Liver (tissue), 9 donors: ENCODE measurements around the gene LDHD. TPM values are rescaled to one million over a fixed set of nuclear protein-coding genes. Genes with fewer than 3 reads are reported as not detected.

Source experiments
- DNase-seq: peaks from one replicate; pipeline ENCODE4 v3.0.0-alpha.2; 2017; ENCODE audit warnings: low spot score
- H3K27ac ChIP-seq, 2 donors: one replicate each; pipeline ENCODE4 v1.7.0; 2013; ENCODE audit warnings: inconsistent platforms in 2 of 2, low read length in 2 of 2, control low read depth in 1 of 2, low read depth in 1 of 2, mild to moderate bottlenecking in 1 of 2
- H3K27me3 ChIP-seq, 4 donors: one replicate each; pipeline versions ENCODE4 v1.6.1 to v1.7.0; 2013; ENCODE audit warnings: low read length in 3 of 4, inconsistent platforms in 1 of 4, mild to moderate bottlenecking in 1 of 4, moderate library complexity in 1 of 4; ENCODE audit not compliant: control insufficient read depth in 4 of 4, insufficient read depth in 4 of 4
- H3K36me3 ChIP-seq, 4 donors: one replicate each; pipeline versions ENCODE4 v1.6.1 to v1.7.0; 2013; ENCODE audit warnings: low read length in 3 of 4, mild to moderate bottlenecking in 3 of 4, low read depth in 1 of 4, moderate library complexity in 1 of 4; ENCODE audit not compliant: control insufficient read depth in 4 of 4, insufficient read depth in 3 of 4
- H3K4me1 ChIP-seq, 4 donors: one replicate each; pipeline versions ENCODE4 v1.6.1 to v1.7.0; 2013; ENCODE audit warnings: low read length in 3 of 4, mild to moderate bottlenecking in 3 of 4, moderate library complexity in 1 of 4; ENCODE audit not compliant: control insufficient read depth in 4 of 4, insufficient read depth in 4 of 4
- H3K4me3 ChIP-seq, 3 donors: one replicate each; pipeline versions ENCODE4 v1.6.1 to v1.7.0; 2013; ENCODE audit warnings: low read length in 3 of 3, control low read depth in 1 of 3, low read depth in 1 of 3, mild to moderate bottlenecking in 1 of 3
- H3K9ac ChIP-seq, 2 donors: one replicate each; pipeline ENCODE4 v1.7.0; 2013; ENCODE audit warnings: low read length in 2 of 2, mild to moderate bottlenecking in 2 of 2, moderate library complexity in 2 of 2, control low read depth in 1 of 2, low read depth in 1 of 2
- H3K9me3 ChIP-seq, 4 donors: one replicate each; pipeline versions ENCODE4 v1.6.1 to v1.7.0; 2013; ENCODE audit warnings: low read length in 3 of 4; ENCODE audit not compliant: control insufficient read depth in 4 of 4
- EGR1 ChIP-seq, 2 donors: IDR thresholded peaks; 2 replicates each; pipeline ENCODE4 v1.6.1; 2016 to 2018; ENCODE audit warnings: antibody characterized with exemption in 2 of 2, low read depth in 2 of 2
- FOXA1 ChIP-seq: IDR thresholded peaks from 2 replicates; pipeline ENCODE4 v1.6.1; 2016; ENCODE audit warnings: antibody characterized with exemption
- FOXA2 ChIP-seq: IDR thresholded peaks from 2 replicates; pipeline ENCODE4 v1.6.1; 2016; ENCODE audit warnings: antibody characterized with exemption
- GABPA ChIP-seq, 2 donors: IDR thresholded peaks in 1 of 2; conservative IDR thresholded peaks in 1 of 2; 2 replicates each; pipeline ENCODE4 v1.6.1; 2016; ENCODE audit warnings: antibody characterized with exemption in 2 of 2, mild to moderate bottlenecking in 1 of 2, moderate library complexity in 1 of 2
- HNF4A ChIP-seq, 2 donors: conservative IDR thresholded peaks; 2 replicates each; pipeline ENCODE4 v1.6.1; 2016; ENCODE audit warnings: antibody characterized with exemption in 2 of 2, mild to moderate bottlenecking in 2 of 2
- HNF4G ChIP-seq: IDR thresholded peaks from 2 replicates; pipeline ENCODE4 v1.6.1; 2016; ENCODE audit warnings: antibody characterized with exemption
- JUND ChIP-seq, 2 donors: IDR thresholded peaks; 2 replicates each; pipeline ENCODE4 v1.6.1; 2016; ENCODE audit warnings: antibody characterized with exemption in 2 of 2
- NR2F2 ChIP-seq: IDR thresholded peaks from 2 replicates; pipeline ENCODE4 v1.6.1; 2016; ENCODE audit warnings: antibody characterized with exemption
- RAD21 ChIP-seq, 2 donors: IDR thresholded peaks; 2 replicates each; pipeline ENCODE4 v1.6.1; 2016; ENCODE audit warnings: antibody characterized with exemption in 2 of 2, mild to moderate bottlenecking in 2 of 2
- RXRA ChIP-seq, 2 donors: IDR thresholded peaks; 2 replicates each; pipeline ENCODE4 v1.6.1; 2017 to 2018; ENCODE audit warnings: antibody characterized with exemption in 2 of 2, mild to moderate bottlenecking in 1 of 2
- SP1 ChIP-seq: IDR thresholded peaks from 2 replicates; pipeline ENCODE4 v1.6.1; 2018; ENCODE audit warnings: antibody characterized with exemption, mild to moderate bottlenecking
- TAF1 ChIP-seq: conservative IDR thresholded peaks from 2 replicates; pipeline ENCODE4 v1.6.1; 2016; ENCODE audit warnings: antibody characterized with exemption, mild to moderate bottlenecking
- YY1 ChIP-seq: IDR thresholded peaks from 2 replicates; pipeline ENCODE4 v1.6.1; 2016; ENCODE audit warnings: antibody characterized with exemption, mild to moderate bottlenecking
- WGBS: extraction: QIAGEN DNeasy Blood & Tissue Kit; methylation state at CpG from one replicate; pipeline ENCODE4 v1.1.7; 2013; 5-methylcytosine and 5-hydroxymethylcytosine counted together
- polyA plus RNA-seq, 2 donors: library from polyadenylated mRNA; stranded (reverse) in 1 of 2; unstranded in 1 of 2; fragments of 200-250 nt in 1 of 2; fragments of >200 nt in 1 of 2; fragmentation: Nextera tagmentation in 1 of 2; extraction: Ambion mirVana in 1 of 2; gene quantifications; one replicate each; pipeline versions ENCODE4 v1.2.1 to v1.2.3, GENCODE V29; 2013 to 2015
- total RNA-seq, 2 donors: library from RNA; depleted of rRNA; stranded (reverse); fragments of >200 nt; gene quantifications; one replicate each; pipeline ENCODE4 v1.2.3, GENCODE V29; 2014
- TF ChIP-seq, protein P1 (sequence below): IDR thresholded peaks from 2 replicates; pipeline ENCODE4 v1.6.1; 2016; ENCODE audit warnings: antibody characterized with exemption
- TF ChIP-seq, protein P2 (sequence below): IDR thresholded peaks from 2 replicates; pipeline ENCODE4 v1.6.1; 2016; ENCODE audit warnings: antibody characterized with exemption, mild to moderate bottlenecking
- TF ChIP-seq, protein P3 (sequence below): IDR thresholded peaks from 2 replicates; pipeline ENCODE4 v1.6.1; 2016; ENCODE audit warnings: antibody characterized with exemption
- TF ChIP-seq, protein P4 (sequence below): fragments of 150-350 bp; IDR thresholded peaks from 2 replicates; pipeline ENCODE4 v1.5.1; 2017; ENCODE audit warnings: improper control_type of control experiment, low read depth, low read length; ENCODE audit not compliant: missing input control
- TF ChIP-seq, protein P5 (sequence below): IDR thresholded peaks from 2 replicates; pipeline ENCODE4 v1.6.1; 2016; ENCODE audit warnings: antibody characterized with exemption
- donor health status: healthy.
- donor health status: healthy.
- donor health status: healthy.
- donor health status: healthy.
- donor health status: healthy.

LDHD gene
- total and polyA plus RNA-seq, 4 donors = 27.7 to 84.1 (median 76.3) TPM

DNA sequence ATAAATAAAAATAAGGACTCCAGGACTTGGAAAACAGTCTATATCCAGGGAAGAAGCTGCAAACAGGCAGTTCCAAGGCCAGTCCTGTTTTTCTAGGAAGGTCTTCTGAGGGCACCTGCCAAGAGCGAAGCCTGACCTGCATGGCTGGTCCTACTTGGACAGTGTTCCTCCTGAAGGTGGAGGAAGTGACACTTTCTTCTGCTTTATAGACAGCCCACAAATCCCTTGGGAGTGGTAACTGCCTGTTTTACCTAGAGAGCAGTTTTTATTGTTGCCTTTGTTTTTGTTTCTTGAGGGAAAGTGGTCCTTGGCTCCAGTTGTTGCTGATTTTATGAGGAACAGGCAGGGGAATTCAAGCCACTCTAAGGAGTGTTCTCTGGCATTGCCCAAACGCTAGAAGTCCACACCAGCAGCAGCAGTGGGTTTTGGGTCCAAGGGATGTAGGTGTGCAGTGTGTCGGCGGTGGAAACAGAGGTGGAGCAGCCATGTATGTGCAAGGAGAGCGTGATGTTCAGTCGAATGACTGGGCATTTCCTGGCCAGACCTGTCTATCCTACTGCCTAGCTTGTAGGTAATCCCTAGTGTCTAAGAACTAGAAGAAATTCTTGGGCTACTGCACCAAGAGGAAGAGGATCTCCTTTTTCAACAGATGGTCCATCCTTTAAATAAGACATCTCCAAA is 35.3 kb downstream of the LDHD start:
- Histone ChIP-seq H3K4me1 (peaks cover 3 to 19% (median 15%) of the 10 kb centered on the region in 4 donors), H3K36me3 (no peaks in the 10 kb centered on the region), H3K9ac (no peak overlapping the region), H3K4me3 (no peak overlapping the region), H3K27me3 (no peaks in the 10 kb centered on the region), H3K9me3 (no peaks in the 10 kb centered on the region), H3K27ac (no peak overlapping the region)
- 93% methylated on average over 6 of the region's 6 CpGs for WGBS
- DNase-seq = no peak
- no peak for TF ChIP-seq FOXA2
- no peak for TF ChIP-seq JUND (IDR thresholded peaks at IDR 0.05)
- no peak for TF ChIP-seq HNF4G
- TF ChIP-seq HNF4A (conservative IDR thresholded peaks at IDR 0.05) = no peak

DNA sequence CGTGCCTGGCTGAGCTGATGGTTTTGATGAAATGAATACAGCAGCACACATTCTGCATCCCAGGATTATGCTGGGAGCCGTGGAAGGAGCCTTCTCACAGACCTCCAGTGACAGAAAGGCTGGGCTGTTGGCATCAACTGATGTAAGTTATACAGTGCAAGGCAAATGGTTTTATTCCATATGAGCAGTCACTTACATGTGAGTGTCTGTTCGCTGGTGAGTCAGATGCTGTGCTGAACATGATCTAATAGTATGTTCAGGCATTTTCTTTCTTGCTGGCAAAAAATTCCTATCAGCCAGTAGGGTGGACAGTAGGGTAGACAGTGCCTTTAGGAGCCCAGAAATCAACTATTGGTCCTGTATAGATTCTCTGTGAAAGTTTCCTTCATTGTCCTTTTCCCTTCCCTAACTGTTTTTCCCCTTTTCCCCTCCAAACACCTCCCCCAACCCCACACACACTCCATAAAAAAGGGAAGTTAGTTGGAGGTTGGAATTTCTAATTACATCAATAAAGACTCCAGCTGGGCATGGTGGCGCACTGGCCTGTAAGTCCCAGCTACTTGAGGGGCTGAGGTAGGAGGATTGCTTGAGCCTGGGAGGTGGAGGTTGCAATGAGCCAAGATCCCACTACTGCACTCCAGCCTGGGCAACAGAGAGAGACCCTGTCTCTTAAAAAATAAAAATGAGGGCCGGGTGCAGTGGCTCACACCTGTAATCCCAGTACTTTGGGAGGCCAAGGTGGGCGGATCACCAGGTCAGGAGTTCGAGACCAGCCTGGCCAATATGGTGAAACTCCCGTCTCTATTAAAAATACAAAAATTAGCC is 36.2 kb downstream of the LDHD start:
- TF ChIP-seq HNF4A (conservative IDR thresholded peaks at IDR 0.05) (no peak), NR2F2 (no peak), RXRA (IDR thresholded peaks at IDR 0.05) (no peak), FOXA1 (no peak), YY1 (no peak), HNF4G (no peak), FOXA2 (no peak), SP1 (no peak), RAD21 (IDR thresholded peaks at IDR 0.05) (no peak), EGR1 (IDR thresholded peaks at IDR 0.05; ENCODE audit: low read depth in 2 of 2) (no peak), TAF1 (no peak), JUND (IDR thresholded peaks at IDR 0.05) (no peak), GABPA (IDR thresholded peaks at IDR 0.05 in 1 of 2, conservative IDR thresholded peaks at IDR 0.05 in 1 of 2) (no peak)
- TF ChIP-seq, protein P1, sequence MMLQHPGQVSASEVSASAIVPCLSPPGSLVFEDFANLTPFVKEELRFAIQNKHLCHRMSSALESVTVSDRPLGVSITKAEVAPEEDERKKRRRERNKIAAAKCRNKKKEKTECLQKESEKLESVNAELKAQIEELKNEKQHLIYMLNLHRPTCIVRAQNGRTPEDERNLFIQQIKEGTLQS = no peak
- TF ChIP-seq, protein P2, sequence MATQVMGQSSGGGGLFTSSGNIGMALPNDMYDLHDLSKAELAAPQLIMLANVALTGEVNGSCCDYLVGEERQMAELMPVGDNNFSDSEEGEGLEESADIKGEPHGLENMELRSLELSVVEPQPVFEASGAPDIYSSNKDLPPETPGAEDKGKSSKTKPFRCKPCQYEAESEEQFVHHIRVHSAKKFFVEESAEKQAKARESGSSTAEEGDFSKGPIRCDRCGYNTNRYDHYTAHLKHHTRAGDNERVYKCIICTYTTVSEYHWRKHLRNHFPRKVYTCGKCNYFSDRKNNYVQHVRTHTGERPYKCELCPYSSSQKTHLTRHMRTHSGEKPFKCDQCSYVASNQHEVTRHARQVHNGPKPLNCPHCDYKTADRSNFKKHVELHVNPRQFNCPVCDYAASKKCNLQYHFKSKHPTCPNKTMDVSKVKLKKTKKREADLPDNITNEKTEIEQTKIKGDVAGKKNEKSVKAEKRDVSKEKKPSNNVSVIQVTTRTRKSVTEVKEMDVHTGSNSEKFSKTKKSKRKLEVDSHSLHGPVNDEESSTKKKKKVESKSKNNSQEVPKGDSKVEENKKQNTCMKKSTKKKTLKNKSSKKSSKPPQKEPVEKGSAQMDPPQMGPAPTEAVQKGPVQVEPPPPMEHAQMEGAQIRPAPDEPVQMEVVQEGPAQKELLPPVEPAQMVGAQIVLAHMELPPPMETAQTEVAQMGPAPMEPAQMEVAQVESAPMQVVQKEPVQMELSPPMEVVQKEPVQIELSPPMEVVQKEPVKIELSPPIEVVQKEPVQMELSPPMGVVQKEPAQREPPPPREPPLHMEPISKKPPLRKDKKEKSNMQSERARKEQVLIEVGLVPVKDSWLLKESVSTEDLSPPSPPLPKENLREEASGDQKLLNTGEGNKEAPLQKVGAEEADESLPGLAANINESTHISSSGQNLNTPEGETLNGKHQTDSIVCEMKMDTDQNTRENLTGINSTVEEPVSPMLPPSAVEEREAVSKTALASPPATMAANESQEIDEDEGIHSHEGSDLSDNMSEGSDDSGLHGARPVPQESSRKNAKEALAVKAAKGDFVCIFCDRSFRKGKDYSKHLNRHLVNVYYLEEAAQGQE = no peak
- TF ChIP-seq, protein P3, sequence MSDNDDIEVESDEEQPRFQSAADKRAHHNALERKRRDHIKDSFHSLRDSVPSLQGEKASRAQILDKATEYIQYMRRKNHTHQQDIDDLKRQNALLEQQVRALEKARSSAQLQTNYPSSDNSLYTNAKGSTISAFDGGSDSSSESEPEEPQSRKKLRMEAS = no peak
- TF ChIP-seq, protein P4, sequence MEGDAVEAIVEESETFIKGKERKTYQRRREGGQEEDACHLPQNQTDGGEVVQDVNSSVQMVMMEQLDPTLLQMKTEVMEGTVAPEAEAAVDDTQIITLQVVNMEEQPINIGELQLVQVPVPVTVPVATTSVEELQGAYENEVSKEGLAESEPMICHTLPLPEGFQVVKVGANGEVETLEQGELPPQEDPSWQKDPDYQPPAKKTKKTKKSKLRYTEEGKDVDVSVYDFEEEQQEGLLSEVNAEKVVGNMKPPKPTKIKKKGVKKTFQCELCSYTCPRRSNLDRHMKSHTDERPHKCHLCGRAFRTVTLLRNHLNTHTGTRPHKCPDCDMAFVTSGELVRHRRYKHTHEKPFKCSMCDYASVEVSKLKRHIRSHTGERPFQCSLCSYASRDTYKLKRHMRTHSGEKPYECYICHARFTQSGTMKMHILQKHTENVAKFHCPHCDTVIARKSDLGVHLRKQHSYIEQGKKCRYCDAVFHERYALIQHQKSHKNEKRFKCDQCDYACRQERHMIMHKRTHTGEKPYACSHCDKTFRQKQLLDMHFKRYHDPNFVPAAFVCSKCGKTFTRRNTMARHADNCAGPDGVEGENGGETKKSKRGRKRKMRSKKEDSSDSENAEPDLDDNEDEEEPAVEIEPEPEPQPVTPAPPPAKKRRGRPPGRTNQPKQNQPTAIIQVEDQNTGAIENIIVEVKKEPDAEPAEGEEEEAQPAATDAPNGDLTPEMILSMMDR = no peak
- TF ChIP-seq, protein P5, sequence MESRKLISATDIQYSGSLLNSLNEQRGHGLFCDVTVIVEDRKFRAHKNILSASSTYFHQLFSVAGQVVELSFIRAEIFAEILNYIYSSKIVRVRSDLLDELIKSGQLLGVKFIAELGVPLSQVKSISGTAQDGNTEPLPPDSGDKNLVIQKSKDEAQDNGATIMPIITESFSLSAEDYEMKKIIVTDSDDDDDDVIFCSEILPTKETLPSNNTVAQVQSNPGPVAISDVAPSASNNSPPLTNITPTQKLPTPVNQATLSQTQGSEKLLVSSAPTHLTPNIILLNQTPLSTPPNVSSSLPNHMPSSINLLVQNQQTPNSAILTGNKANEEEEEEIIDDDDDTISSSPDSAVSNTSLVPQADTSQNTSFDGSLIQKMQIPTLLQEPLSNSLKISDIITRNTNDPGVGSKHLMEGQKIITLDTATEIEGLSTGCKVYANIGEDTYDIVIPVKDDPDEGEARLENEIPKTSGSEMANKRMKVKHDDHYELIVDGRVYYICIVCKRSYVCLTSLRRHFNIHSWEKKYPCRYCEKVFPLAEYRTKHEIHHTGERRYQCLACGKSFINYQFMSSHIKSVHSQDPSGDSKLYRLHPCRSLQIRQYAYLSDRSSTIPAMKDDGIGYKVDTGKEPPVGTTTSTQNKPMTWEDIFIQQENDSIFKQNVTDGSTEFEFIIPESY = no peak
- H3K27me3 ChIP-seq = no peaks in the 10 kb centered on the region
- DNase-seq = no peak

More for the DNA sequence above, 36.2 kb downstream of the LDHD start:
- Histone ChIP-seq H3K36me3 (no peaks in the 10 kb centered on the region), H3K27ac (no peak overlapping the region), H3K9ac (no peak overlapping the region), H3K4me1 (peaks cover 3 to 19% (median 15%) of the 10 kb centered on the region in 4 donors), H3K9me3 (no peaks in the 10 kb centered on the region), H3K4me3 (no peak overlapping the region)
- 96% methylated on average over 8 of the region's 8 CpGs for WGBS
